GM06990 (cell line): ENCODE data around the gene TMEM35A.
A peak's percentile ranks its signal among the peaks of the same experiment; 100 is the strongest.

Experiments used
- DNase-seq: peaks from one replicate; pipeline ENCODE4 v3.0.0-alpha.2; 2011; ENCODE audit not compliant: insufficient read length; ENCODE audit errors: extremely low read depth
- H3K27me3 ChIP-seq: replicated peaks from 2 replicates; pipeline ENCODE4 v1.6.0; 2011; ENCODE audit warnings: low read length; ENCODE audit not compliant: control insufficient read depth, insufficient read depth
- H3K36me3 ChIP-seq: 2 replicates; pipeline ENCODE4 v1.5.1; 2011; ENCODE audit warnings: low read length; ENCODE audit not compliant: control insufficient read depth, insufficient read depth
- H3K4me3 ChIP-seq: replicated peaks from 2 replicates; pipeline ENCODE4 v1.5.1; 2011; ENCODE audit warnings: low read depth, mild to moderate bottlenecking, control low read depth, low read length
- CTCF ChIP-seq: IDR thresholded peaks from 2 replicates; pipeline ENCODE4 v1.5.1; 2011; ENCODE audit warnings: low read length, control low read depth, mild to moderate bottlenecking, inconsistent platforms; ENCODE audit not compliant: insufficient read depth, poor library complexity, severe bottlenecking

Gene TMEM35A

GRCh38 chrX:101078716-101079598 is at the start of gene TMEM35A:
Gene TMEM35A, plus strand, starts transcription at chrX:101078879. Its CDS starts 124 bp downstream, at chrX:101079003.
- Histone ChIP-seq H3K4me3 (no peak within 1 kb of the TSS), H3K27me3 (no peaks in the 10 kb centered on the region), H3K36me3 (no peaks in the 10 kb centered on the region)
- TF ChIP-seq CTCF = no peak
- DNase-seq = no peak

GRCh38 chrX:101029665-101030064 is 49.0 kb upstream of the TMEM35A start:
- H3K36me3 ChIP-seq = no peaks in the 10 kb centered on the region
- no peak for DNase-seq
- no peak for TF ChIP-seq CTCF
- H3K4me3 ChIP-seq = no peak overlapping the region
- no peaks in the 10 kb centered on the region for H3K27me3 ChIP-seq

GRCh38 chrX:101037231-101037630 is 41.4 kb upstream of the TMEM35A start:
- H3K4me3 ChIP-seq = no peak overlapping the region
- DNase-seq = no peak
- no peak for TF ChIP-seq CTCF
- H3K27me3 ChIP-seq = no peaks in the 10 kb centered on the region
- peaks cover 1% of the 10 kb centered on the region for H3K36me3 ChIP-seq

GRCh38 chrX:101040197-101040596 is 38.5 kb upstream of the TMEM35A start:
- TF ChIP-seq CTCF = no peak
- no peak for DNase-seq
- Histone ChIP-seq H3K4me3 (no peak overlapping the region), H3K27me3 (no peaks in the 10 kb centered on the region), H3K36me3 (no peaks in the 10 kb centered on the region; the same call in 1 of the 2 replicates)

GRCh38 chrX:101051153-101051548 is 27.5 kb upstream of the TMEM35A start:
- Histone ChIP-seq H3K36me3 (no peaks in the 10 kb centered on the region), H3K27me3 (no peaks in the 10 kb centered on the region), H3K4me3 (peak overlapping the region; percentile 75)
- no peak for DNase-seq
- TF ChIP-seq CTCF = no peak
